Kidney (tissue), 14 donors: ENCODE results near the gene LBH. TPM values are rescaled to one million over a fixed set of nuclear protein-coding genes. Genes with fewer than 3 reads are reported as not detected.

Experiments used
- DNase-seq, 5 donors: peaks; one replicate each; pipeline ENCODE4 v3.0.0-alpha.2; 2013 to 2020
- FAIRE-seq: peaks from 2 replicates; lab custom pipeline; 2012; peaks lifted over from hg19 to GRCh38; lab: Jason Lieb, UNC
- H3K27ac ChIP-seq, 2 donors: one replicate each; pipeline ENCODE4 v1.7.0; 2013; ENCODE audit warnings: low read depth in 2 of 2, low read length in 2 of 2, inconsistent platforms in 1 of 2
- H3K27me3 ChIP-seq: one replicate; pipeline ENCODE4 v1.7.1; 2013; ENCODE audit warnings: low read length, inconsistent platforms; ENCODE audit not compliant: control insufficient read depth, insufficient read depth
- H3K36me3 ChIP-seq, 3 donors: one replicate each; pipeline versions ENCODE4 v1.7.0 to v1.7.1; 2013; ENCODE audit warnings: low read length in 3 of 3, control low read depth in 1 of 3, inconsistent platforms in 1 of 3; ENCODE audit not compliant: insufficient read depth in 3 of 3, control insufficient read depth in 2 of 3
- H3K4me1 ChIP-seq, 3 donors: one replicate each; pipeline versions ENCODE4 v1.7.0 to v1.7.1; 2013; ENCODE audit warnings: low read length in 3 of 3, inconsistent platforms in 1 of 3, low read depth in 1 of 3; ENCODE audit not compliant: control insufficient read depth in 2 of 3, insufficient read depth in 2 of 3
- H3K4me3 ChIP-seq, 3 donors: one replicate each; pipeline versions ENCODE4 v1.7.0 to v1.8.1; 2013; ENCODE audit warnings: low read length in 3 of 3, control low read depth in 1 of 3, inconsistent platforms in 1 of 3
- H3K9ac ChIP-seq, 3 donors: one replicate each; pipeline versions ENCODE4 v1.7.0 to v1.7.1; 2013; ENCODE audit warnings: low read length in 3 of 3, control low read depth in 1 of 3, inconsistent platforms in 1 of 3
- H3K9me3 ChIP-seq, 3 donors: one replicate each; pipeline versions ENCODE4 v1.7.0 to v1.7.1; 2013; ENCODE audit warnings: low read length in 3 of 3, control low read depth in 1 of 3, inconsistent platforms in 1 of 3; ENCODE audit not compliant: control insufficient read depth in 2 of 3, insufficient read depth in 1 of 3
- intact Hi-C: fragments of 100-400 bp; cut with DNase I; formaldehyde crosslinking; loops from one replicate; pipeline ENCODE4 v1.11.1; 2022
- polyA plus RNA-seq: library from polyadenylated mRNA; stranded (reverse); fragments of 350-450 nt; fragmentation: Illumina TruSeq; extraction: RNeasy Lipid Tissue Mini Kit (QIAGEN cat#74804); gene quantifications from one replicate; pipeline ENCODE4 v1.2.3, GENCODE V29; 2014; ENCODE audit warnings: low read depth, low replicate concordance; ENCODE audit not compliant: insufficient read depth
- total RNA-seq: library from RNA; stranded (reverse); fragmentation: NEBNext Ultra II Directional; extraction: Animal tissue kit (Norgen Biotek cat#: 25700); gene quantifications from one replicate; pipeline ENCODE4 v1.2.1, GENCODE V29; 2021
- TF ChIP-seq, protein P1 (sequence below): IDR thresholded peaks from 3 replicates; pipeline ENCODE4 v1.5.1; 2012; ENCODE audit warnings: mild to moderate bottlenecking, moderate library complexity, borderline replicate concordance; ENCODE audit not compliant: insufficient read depth; ENCODE audit errors: extremely low read depth
- donor health status: control.
- donor health status: control.
- donor health status: control.
- donor health status: control.
- donor health status: control.
- donor health status: DM: yes; HTN: yes; CAD: no.
- donor health status: Normal renal cell carcinoma (clear cell type).

LBH gene
- total and polyA plus RNA-seq, 2 donors from 2014 or later, result 27.2 to 81.9 TPM

DNA sequence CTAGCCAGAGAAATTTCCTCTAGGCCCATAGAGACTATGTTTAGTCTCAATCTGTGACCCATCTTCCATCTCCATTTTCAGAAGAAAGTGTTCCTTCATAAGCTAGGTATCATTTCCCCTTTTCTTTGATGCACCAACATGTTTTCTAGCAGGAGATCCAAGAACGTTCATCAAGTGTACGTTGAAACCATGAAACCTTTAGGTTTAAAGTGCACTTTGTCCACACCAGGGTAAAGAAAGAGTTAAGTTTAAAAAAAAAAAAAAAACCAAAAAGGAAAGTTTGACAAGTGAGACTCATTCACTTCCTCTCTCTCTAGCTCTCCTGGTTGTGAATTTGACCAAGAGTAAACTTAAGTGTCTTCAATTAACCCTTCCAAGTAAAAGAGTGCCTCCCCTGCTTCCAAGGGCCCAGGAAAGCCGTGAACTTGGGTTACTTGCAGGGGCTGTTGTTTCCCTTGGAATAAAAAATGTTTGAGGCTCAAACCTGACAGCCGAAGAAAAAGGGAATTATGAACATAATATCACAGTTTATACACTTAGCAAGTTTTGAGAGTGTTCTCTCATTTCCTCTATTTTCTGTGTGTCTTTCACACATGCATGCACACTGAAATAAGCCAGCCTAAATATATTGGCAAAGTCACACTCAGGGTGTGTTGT lies 56.7 kb downstream of the LBH start:
- intact Hi-C loops, result no loop called here
- H3K9me3 ChIP-seq, result no peaks in the 10 kb centered on the region
- no peak overlapping the region for H3K27ac ChIP-seq
- no peak overlapping the region for H3K4me3 ChIP-seq
- no peak for FAIRE-seq
- H3K27me3 ChIP-seq, result no peaks in the 10 kb centered on the region
- TF ChIP-seq, protein P1, sequence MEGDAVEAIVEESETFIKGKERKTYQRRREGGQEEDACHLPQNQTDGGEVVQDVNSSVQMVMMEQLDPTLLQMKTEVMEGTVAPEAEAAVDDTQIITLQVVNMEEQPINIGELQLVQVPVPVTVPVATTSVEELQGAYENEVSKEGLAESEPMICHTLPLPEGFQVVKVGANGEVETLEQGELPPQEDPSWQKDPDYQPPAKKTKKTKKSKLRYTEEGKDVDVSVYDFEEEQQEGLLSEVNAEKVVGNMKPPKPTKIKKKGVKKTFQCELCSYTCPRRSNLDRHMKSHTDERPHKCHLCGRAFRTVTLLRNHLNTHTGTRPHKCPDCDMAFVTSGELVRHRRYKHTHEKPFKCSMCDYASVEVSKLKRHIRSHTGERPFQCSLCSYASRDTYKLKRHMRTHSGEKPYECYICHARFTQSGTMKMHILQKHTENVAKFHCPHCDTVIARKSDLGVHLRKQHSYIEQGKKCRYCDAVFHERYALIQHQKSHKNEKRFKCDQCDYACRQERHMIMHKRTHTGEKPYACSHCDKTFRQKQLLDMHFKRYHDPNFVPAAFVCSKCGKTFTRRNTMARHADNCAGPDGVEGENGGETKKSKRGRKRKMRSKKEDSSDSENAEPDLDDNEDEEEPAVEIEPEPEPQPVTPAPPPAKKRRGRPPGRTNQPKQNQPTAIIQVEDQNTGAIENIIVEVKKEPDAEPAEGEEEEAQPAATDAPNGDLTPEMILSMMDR, result no peak
- no peak for DNase-seq
- H3K36me3 ChIP-seq, result no peaks in the 10 kb centered on the region
- no peaks in the 10 kb centered on the region for H3K4me1 ChIP-seq
- no peak overlapping the region for H3K9ac ChIP-seq

DNA sequence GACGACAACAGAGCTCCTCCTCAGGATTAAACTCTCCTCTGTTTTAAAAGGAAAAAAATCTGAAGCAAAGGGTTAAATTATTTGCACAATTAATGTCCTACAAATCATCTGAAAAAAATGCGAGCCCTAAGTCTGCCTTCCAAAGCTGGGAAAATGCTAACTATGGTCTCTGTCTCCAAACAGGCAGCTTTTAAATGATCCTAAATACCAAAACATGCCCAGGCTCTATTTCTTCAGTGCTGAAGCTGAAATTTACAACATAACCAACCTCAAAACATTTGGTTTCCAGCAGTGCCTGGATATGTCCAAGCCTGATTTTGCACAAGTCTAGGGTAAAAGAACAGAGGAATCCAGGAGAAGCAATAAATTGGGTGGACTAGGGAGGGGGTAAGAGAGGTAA lies 57.2 kb downstream of the LBH start:
- DNase-seq (no peak), FAIRE-seq (no peak)
- H3K4me1 ChIP-seq, result no peaks in the 10 kb centered on the region
- no peaks in the 10 kb centered on the region for H3K36me3 ChIP-seq
- no peaks in the 10 kb centered on the region for H3K27me3 ChIP-seq
- no peak overlapping the region for H3K9ac ChIP-seq
- no peaks in the 10 kb centered on the region for H3K9me3 ChIP-seq
- intact Hi-C loops, result no loop called here
- no peak overlapping the region for H3K27ac ChIP-seq
- TF ChIP-seq, protein P1, result no peak
- no peak overlapping the region for H3K4me3 ChIP-seq

DNA sequence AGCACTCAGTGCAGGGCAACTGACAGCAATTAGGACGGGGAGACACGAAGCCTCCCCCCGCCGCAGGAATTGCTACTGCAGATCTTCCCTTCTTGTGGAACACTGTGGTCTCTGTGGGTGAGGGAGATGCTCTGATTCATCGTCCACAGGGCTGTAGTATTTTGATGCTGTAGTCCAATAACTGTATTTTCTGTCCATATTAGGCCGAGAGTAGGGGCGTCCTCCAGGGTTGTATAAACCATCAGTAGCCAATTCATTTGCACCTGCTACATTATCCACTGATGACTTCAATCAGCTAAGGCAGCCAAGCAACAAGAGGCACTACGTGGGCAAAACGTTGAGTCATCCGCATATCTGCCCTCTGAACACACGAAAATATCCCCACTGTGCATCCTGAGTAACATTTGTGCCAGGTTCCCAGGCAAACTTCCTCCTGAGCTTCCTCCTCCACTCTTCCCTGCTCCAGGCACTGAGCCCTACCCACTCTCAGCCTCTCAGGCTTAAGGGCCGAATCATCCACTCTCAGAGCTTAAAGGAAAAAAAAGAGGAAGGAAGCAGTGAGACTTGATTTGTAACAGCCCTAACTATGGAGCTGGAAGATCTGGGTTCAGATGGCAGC lies 62.1 kb downstream of the LBH start:
- no peaks in the 10 kb centered on the region for H3K9me3 ChIP-seq
- FAIRE-seq, result no peak
- no peaks in the 10 kb centered on the region for H3K4me1 ChIP-seq

More for the DNA sequence above, 62.1 kb downstream of the LBH start:
- Histone ChIP-seq H3K36me3 (no peaks in the 10 kb centered on the region), H3K27ac (no peak overlapping the region), H3K27me3 (no peaks in the 10 kb centered on the region), H3K9ac (no peak overlapping the region), H3K4me3 (no peak overlapping the region)
- intact Hi-C loops, result no loop called here
- no peak for DNase-seq
- TF ChIP-seq, protein P1, result no peak
